Measurements from ENCODE around the gene ADAMTS16. TPM values are rescaled to one million over a fixed set of nuclear protein-coding genes. Genes with fewer than 3 reads are reported as not detected.

Gene ADAMTS16
- total and polyA plus RNA-seq, 4 donors, result 5.0 to 12.3 (median 6.5) TPM

GRCh38 chr5:5179597-5179996 lies 39.5 kb downstream of the ADAMTS16 start:
- Histone ChIP-seq H3K9me3 (ENCODE audit: control insufficient read depth, insufficient read depth, low read length) (no peaks in the 10 kb centered on the region), H3K36me3 (ENCODE audit: control insufficient read depth, insufficient read depth, low read length) (no peaks in the 10 kb centered on the region), H3K4me3 (ENCODE audit: low read depth, low read length) (no peak overlapping the region), H3K27ac (ENCODE audit: low read depth, low read length) (no peak overlapping the region), H3K27me3 (ENCODE audit: control insufficient read depth, insufficient read depth, low read length) (no peaks in the 10 kb centered on the region), H3K4me1 (ENCODE audit: control insufficient read depth, insufficient read depth, low read length) (peaks cover 4% of the 10 kb centered on the region)
- WGBS (ENCODE audit: insufficient coverage), result 89% methylated on average over 1 of the region's 4 CpGs
- no peak for DNase-seq (ENCODE audit: low read depth in 4 of 6, low spot score in 6 of 6)

GRCh38 chr5:5181650-5182324 lies 41.7 kb downstream of the ADAMTS16 start:
- no peak overlapping the region for H3K27ac ChIP-seq (ENCODE audit: low read depth, low read length)
- H3K27me3 ChIP-seq (ENCODE audit: control insufficient read depth, insufficient read depth, low read length), result no peaks in the 10 kb centered on the region
- peaks cover 4% of the 10 kb centered on the region for H3K4me1 ChIP-seq (ENCODE audit: control insufficient read depth, insufficient read depth, low read length)
- H3K4me3 ChIP-seq (ENCODE audit: low read depth, low read length), result no peak overlapping the region
- DNase-seq (ENCODE audit: low read depth in 4 of 6, low spot score in 6 of 6), result peak in 1 of 6 donors; percentile 20
- no peaks in the 10 kb centered on the region for H3K9me3 ChIP-seq (ENCODE audit: control insufficient read depth, insufficient read depth, low read length)
- H3K36me3 ChIP-seq (ENCODE audit: control insufficient read depth, insufficient read depth, low read length), result no peaks in the 10 kb centered on the region
- 56% methylated on average over 13 of the region's 14 CpGs for WGBS (ENCODE audit: insufficient coverage)

- no peak for DNase-seq (ENCODE audit: low read depth in 4 of 6, low spot score in 6 of 6)
- 21% methylated on average over 3 of the region's 5 CpGs for WGBS (ENCODE audit: insufficient coverage)
Observed at GRCh38 chr5:5182508-5183188, 42.5 kb downstream of the ADAMTS16 start.

DNA sequence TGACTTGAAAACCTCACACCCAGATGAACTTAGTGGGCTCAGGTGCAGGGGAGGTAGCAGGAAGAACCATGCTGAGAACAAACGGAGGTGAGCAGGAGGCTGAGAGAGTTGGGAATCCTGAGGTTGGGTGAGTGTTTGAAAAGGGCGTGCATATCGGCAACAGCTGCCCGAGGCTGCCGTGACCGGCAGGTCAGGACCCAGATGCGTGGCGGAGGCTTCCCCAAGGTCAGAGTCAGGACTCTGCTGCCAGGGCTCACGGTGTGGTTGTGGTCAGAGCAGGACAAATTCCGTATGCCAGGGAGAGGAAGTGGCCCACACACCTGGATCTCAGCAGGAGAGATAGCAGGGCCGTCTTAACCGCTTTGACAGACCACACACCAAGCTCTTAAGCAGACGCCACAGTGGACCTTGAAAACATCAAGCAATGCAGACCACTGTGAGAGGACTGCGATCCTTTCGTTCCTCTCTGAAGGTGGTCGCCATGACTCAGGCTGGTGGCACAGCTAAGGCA lies 43.1 kb downstream of the ADAMTS16 start:
- Histone ChIP-seq H3K9me3 (ENCODE audit: control insufficient read depth, insufficient read depth, low read length) (no peaks in the 10 kb centered on the region), H3K4me1 (ENCODE audit: control insufficient read depth, insufficient read depth, low read length) (peaks cover 4% of the 10 kb centered on the region), H3K27ac (ENCODE audit: low read depth, low read length) (no peak overlapping the region), H3K27me3 (ENCODE audit: control insufficient read depth, insufficient read depth, low read length) (no peaks in the 10 kb centered on the region), H3K4me3 (ENCODE audit: low read depth, low read length) (no peak overlapping the region), H3K36me3 (ENCODE audit: control insufficient read depth, insufficient read depth, low read length) (no peaks in the 10 kb centered on the region)
- DNase-seq (ENCODE audit: low read depth in 4 of 6, low spot score in 6 of 6), result no peak
- 39% methylated on average over 16 of the region's 16 CpGs for WGBS (ENCODE audit: insufficient coverage)

More at GRCh38 chr5:5182508-5183188, 42.5 kb downstream of the ADAMTS16 start:
- H3K4me3 ChIP-seq (ENCODE audit: low read depth, low read length), result no peak overlapping the region
- H3K27me3 ChIP-seq (ENCODE audit: control insufficient read depth, insufficient read depth, low read length), result no peaks in the 10 kb centered on the region
- no peak overlapping the region for H3K27ac ChIP-seq (ENCODE audit: low read depth, low read length)
- H3K9me3 ChIP-seq (ENCODE audit: control insufficient read depth, insufficient read depth, low read length), result no peaks in the 10 kb centered on the region
- no peaks in the 10 kb centered on the region for H3K36me3 ChIP-seq (ENCODE audit: control insufficient read depth, insufficient read depth, low read length)
- peaks cover 4% of the 10 kb centered on the region for H3K4me1 ChIP-seq (ENCODE audit: control insufficient read depth, insufficient read depth, low read length)

DNA sequence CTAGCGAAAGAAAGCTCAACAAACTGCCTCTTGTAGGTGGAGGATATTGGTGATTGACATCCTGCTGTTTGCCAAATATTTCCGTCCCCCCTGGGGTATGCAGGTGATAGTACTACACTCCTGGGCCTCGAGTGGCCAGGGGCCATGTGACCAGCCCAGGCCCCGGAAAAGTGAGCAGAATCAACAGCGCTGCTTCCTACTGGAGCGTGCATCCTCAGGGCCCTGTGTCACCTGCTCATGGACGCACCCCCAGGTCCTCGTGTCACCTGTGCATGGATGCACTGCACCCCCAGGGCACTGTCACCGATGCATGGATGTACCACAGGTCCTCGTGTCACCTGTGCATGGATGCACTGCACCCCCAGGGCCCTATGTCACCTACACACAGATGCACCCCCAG lies 43.8 kb downstream of the ADAMTS16 start:
- Histone ChIP-seq H3K27me3 (ENCODE audit: control insufficient read depth, insufficient read depth, low read length) (no peaks in the 10 kb centered on the region), H3K4me1 (ENCODE audit: control insufficient read depth, insufficient read depth, low read length) (peaks cover 4% of the 10 kb centered on the region), H3K36me3 (ENCODE audit: control insufficient read depth, insufficient read depth, low read length) (no peaks in the 10 kb centered on the region), H3K27ac (ENCODE audit: low read depth, low read length) (no peak overlapping the region), H3K4me3 (ENCODE audit: low read depth, low read length) (no peak overlapping the region), H3K9me3 (ENCODE audit: control insufficient read depth, insufficient read depth, low read length) (no peaks in the 10 kb centered on the region)
- 79% methylated on average over 9 of the region's 10 CpGs for WGBS (ENCODE audit: insufficient coverage)
- no peak for DNase-seq (ENCODE audit: low read depth in 4 of 6, low spot score in 6 of 6)

DNA sequence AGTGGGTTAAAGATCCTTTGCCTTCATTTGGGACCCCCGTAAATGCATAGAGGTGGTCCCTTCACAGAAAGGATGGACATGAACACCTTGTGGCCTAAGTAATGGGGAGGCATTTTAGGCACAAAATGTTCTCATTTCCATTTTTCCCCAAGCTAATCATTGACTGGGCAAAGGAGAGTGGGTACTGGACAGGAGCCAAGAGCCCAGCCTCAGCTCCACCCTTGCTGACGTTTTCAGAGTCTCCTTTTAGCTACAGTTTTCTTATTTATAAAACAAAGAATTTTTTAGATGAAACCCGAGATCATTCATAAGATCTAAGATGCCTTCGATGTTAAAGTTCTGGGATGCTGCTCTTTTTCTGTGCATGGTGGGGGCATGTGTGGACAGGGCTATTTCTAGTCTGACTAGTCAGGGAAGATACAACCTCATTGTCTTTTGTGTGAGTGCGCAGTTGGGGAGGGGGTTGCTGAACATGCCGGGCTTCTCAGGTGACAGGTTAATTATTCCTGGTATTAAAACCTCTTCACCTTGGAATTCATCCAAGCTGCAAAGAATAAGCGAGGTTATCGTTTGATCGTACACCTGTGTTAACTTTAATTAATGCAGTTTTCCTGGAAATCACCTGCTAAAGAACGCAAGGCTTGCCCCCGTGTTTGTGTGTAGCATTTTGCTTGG lies 48.4 kb downstream of the ADAMTS16 start:
- Histone ChIP-seq H3K4me3 (ENCODE audit: low read depth, low read length) (no peak overlapping the region), H3K27ac (ENCODE audit: low read depth, low read length) (no peak overlapping the region), H3K27me3 (ENCODE audit: control insufficient read depth, insufficient read depth, low read length) (no peaks in the 10 kb centered on the region), H3K36me3 (ENCODE audit: control insufficient read depth, insufficient read depth, low read length) (no peaks in the 10 kb centered on the region), H3K9me3 (ENCODE audit: control insufficient read depth, insufficient read depth, low read length) (no peaks in the 10 kb centered on the region), H3K4me1 (ENCODE audit: control insufficient read depth, insufficient read depth, low read length) (no peaks in the 10 kb centered on the region)
- DNase-seq (ENCODE audit: low read depth in 4 of 6, low spot score in 6 of 6), result no peak
- WGBS (ENCODE audit: insufficient coverage), result 80% methylated on average over 4 of the region's 11 CpGs

GRCh38 chr5:5189051-5189430 lies 48.9 kb downstream of the ADAMTS16 start:
- Histone ChIP-seq H3K36me3 (ENCODE audit: control insufficient read depth, insufficient read depth, low read length) (no peaks in the 10 kb centered on the region), H3K9me3 (ENCODE audit: control insufficient read depth, insufficient read depth, low read length) (no peaks in the 10 kb centered on the region), H3K27ac (ENCODE audit: low read depth, low read length) (no peak overlapping the region), H3K4me3 (ENCODE audit: low read depth, low read length) (no peak overlapping the region), H3K4me1 (ENCODE audit: control insufficient read depth, insufficient read depth, low read length) (no peaks in the 10 kb centered on the region), H3K27me3 (ENCODE audit: control insufficient read depth, insufficient read depth, low read length) (no peaks in the 10 kb centered on the region)
- DNase-seq (ENCODE audit: low read depth in 4 of 6, low spot score in 6 of 6), result no peak
- WGBS (ENCODE audit: insufficient coverage), result 98% methylated on average over 4 of the region's 7 CpGs

DNA sequence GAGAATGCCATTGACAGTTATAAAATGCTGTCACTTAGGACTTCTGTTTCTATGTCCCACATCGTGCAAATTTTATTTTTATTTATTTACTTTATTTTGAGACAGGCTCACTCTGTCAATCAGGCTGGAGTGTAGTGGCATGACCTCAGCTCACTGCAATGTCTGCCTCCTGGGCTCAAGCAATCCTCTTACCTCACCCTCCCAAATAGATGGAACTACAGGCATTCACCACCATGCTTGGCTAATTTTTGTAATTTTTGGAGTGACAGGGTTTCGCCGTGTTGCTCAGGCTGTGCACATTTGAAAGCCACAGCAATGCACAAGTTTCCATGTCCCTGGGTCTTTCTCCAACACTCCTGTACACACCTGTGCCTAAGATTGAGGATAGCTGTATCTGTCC lies 51.8 kb downstream of the ADAMTS16 start:
- no peak overlapping the region for H3K27ac ChIP-seq (ENCODE audit: low read depth, low read length)
- no peak overlapping the region for H3K4me3 ChIP-seq (ENCODE audit: low read depth, low read length)
- no peaks in the 10 kb centered on the region for H3K36me3 ChIP-seq (ENCODE audit: control insufficient read depth, insufficient read depth, low read length)
- H3K9me3 ChIP-seq (ENCODE audit: control insufficient read depth, insufficient read depth, low read length), result no peaks in the 10 kb centered on the region
- WGBS (ENCODE audit: insufficient coverage), result 93% methylated on average over 2 of the region's 3 CpGs
- DNase-seq (ENCODE audit: low read depth in 4 of 6, low spot score in 6 of 6), result no peak
- no peaks in the 10 kb centered on the region for H3K4me1 ChIP-seq (ENCODE audit: control insufficient read depth, insufficient read depth, low read length)
- no peaks in the 10 kb centered on the region for H3K27me3 ChIP-seq (ENCODE audit: control insufficient read depth, insufficient read depth, low read length)

GRCh38 chr5:5192681-5193080 lies 52.6 kb downstream of the ADAMTS16 start:
- WGBS (ENCODE audit: insufficient coverage), result 100% methylated on average over 1 of the region's 2 CpGs
- Histone ChIP-seq H3K4me3 (ENCODE audit: low read depth, low read length) (no peak overlapping the region), H3K9me3 (ENCODE audit: control insufficient read depth, insufficient read depth, low read length) (no peaks in the 10 kb centered on the region), H3K36me3 (ENCODE audit: control insufficient read depth, insufficient read depth, low read length) (no peaks in the 10 kb centered on the region), H3K4me1 (ENCODE audit: control insufficient read depth, insufficient read depth, low read length) (no peaks in the 10 kb centered on the region), H3K27me3 (ENCODE audit: control insufficient read depth, insufficient read depth, low read length) (no peaks in the 10 kb centered on the region), H3K27ac (ENCODE audit: low read depth, low read length) (no peak overlapping the region)
- DNase-seq (ENCODE audit: low read depth in 4 of 6, low spot score in 6 of 6), result no peak

Data from spinal cord (tissue), 10 donors.